ENCODE measurements around the gene AQP12B. TPM values are rescaled to one million over a fixed set of nuclear protein-coding genes. Genes with fewer than 3 reads are reported as not detected.
"Not testable (repeated sequence)": the region's sequence is repeated elsewhere in the genome, so short reads cannot be mapped to it uniquely, and the experiment has no call there.

AQP12B gene
- total RNA-seq, 1 donor from 2014 or later = not detected

GRCh38 chr2:240704651-240705050 lies 22.0 kb upstream of the AQP12B start:
- Mint-ChIP-seq H3K4me3 (no peak overlapping the region), H3K4me1 (peaks cover 14% of the 10 kb centered on the region), H3K27ac (no peak overlapping the region), H3K9me3 (peaks cover 7% of the 10 kb centered on the region), H3K36me3 (no peaks in the 10 kb centered on the region), H3K27me3 (ENCODE audit: low read depth) (peaks cover 9% of the 10 kb centered on the region)
- DNase-seq (ENCODE audit: low spot score in 2 of 2, unreplicated experiment in 2 of 2) = no peak
- no peak for TF ChIP-seq CTCF (IDR thresholded peaks at IDR 0.05; ENCODE audit: unreplicated experiment)

GRCh38 chr2:240703417-240704341 lies 21.0 kb upstream of the AQP12B start:
- H3K27me3 Mint-ChIP-seq (ENCODE audit: low read depth) = peaks cover 9% of the 10 kb centered on the region
- DNase-seq (ENCODE audit: low spot score in 2 of 2, unreplicated experiment in 2 of 2) = no peak
- no peak for TF ChIP-seq CTCF (IDR thresholded peaks at IDR 0.05; ENCODE audit: unreplicated experiment)
- no peak overlapping the region for H3K4me3 Mint-ChIP-seq
- no peaks in the 10 kb centered on the region for H3K36me3 Mint-ChIP-seq
- H3K9me3 Mint-ChIP-seq = peaks cover 3% of the 10 kb centered on the region
- H3K27ac Mint-ChIP-seq = no peak overlapping the region
- H3K4me1 Mint-ChIP-seq = peaks cover 14% of the 10 kb centered on the region

DNA sequence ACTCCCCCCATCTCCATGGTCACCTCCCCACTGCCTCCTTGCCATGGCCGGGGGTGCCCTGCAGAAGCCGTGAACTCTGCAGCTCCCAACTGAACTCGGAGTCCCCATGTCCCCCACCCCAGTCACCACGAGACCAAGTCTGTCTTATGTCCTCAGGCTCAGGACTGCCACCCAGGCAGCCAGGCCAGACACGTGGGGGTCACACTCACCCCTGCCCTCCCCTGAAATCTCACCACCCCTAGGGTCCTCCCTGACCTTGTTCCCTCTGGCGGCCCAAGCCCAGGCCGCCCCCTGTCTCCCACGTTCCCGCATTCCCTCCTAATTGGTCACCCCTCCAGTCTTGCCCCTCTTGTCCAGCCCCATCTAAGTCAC lies 19.9 kb upstream of the AQP12B start:
- H3K36me3 Mint-ChIP-seq = no peaks in the 10 kb centered on the region
- no peak for TF ChIP-seq CTCF (IDR thresholded peaks at IDR 0.05; ENCODE audit: unreplicated experiment)
- no peak overlapping the region for H3K4me3 Mint-ChIP-seq
- H3K4me1 Mint-ChIP-seq = peaks cover 8% of the 10 kb centered on the region
- no peaks in the 10 kb centered on the region for H3K9me3 Mint-ChIP-seq
- peaks cover 7% of the 10 kb centered on the region for H3K27me3 Mint-ChIP-seq (ENCODE audit: low read depth)
- no peak overlapping the region for H3K27ac Mint-ChIP-seq
- no peak for DNase-seq (ENCODE audit: low spot score in 2 of 2, unreplicated experiment in 2 of 2)

DNA sequence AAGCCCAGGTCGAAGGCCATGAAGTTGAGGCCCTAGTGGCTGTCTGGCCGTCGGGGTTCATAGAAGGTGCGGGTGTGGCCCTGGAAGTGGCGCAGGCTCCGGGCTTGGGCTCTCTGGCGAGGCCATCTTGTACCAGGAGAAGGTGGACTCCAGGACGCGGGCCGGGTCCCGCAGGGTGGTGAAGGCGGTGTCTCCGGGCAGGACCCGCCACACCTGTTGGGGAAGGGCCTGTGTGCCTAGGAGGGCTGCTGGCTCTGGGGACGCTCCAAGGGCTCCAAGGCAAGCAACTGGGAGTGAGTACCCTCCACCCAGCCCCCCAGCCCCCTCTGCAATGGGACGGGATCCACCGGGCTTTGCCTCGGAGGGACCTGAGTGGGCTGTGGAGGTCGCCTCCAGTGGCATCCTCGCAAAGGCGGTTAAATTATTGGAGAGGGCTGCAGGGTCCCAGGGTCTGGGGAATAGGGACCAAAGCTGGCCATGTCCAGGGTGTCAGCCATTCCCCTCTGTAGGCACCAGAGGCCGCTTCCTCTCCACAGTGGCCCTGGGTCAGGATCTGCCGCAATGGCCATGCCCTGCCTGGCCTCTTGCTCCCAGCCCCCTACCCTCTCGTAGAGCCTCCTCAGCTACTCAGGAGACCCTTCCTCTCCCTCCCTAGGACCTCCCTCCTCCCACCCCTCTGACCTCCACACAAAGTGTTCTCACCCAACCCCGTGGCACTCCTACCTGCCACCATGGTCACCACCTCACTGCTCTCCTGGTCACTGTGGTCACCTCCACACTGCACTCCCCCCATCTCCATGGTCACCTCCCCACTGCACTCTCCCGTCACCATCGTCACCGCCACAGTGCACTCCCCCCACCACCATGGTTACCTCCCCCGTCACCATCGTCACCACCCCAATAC lies 19.3 kb upstream of the AQP12B start:
- no peak for TF ChIP-seq CTCF (IDR thresholded peaks at IDR 0.05; ENCODE audit: unreplicated experiment)
- H3K36me3 Mint-ChIP-seq = no peaks in the 10 kb centered on the region
- H3K27ac Mint-ChIP-seq = no peak overlapping the region
- H3K4me3 Mint-ChIP-seq = no peak overlapping the region
- no peak for DNase-seq (ENCODE audit: low spot score in 2 of 2, unreplicated experiment in 2 of 2)
- H3K9me3 Mint-ChIP-seq = no peaks in the 10 kb centered on the region
- peaks cover 7% of the 10 kb centered on the region for H3K27me3 Mint-ChIP-seq (ENCODE audit: low read depth)
- H3K4me1 Mint-ChIP-seq = peaks cover 2% of the 10 kb centered on the region

GRCh38 chr2:240701091-240701735 lies 18.5 kb upstream of the AQP12B start:
- H3K4me1 Mint-ChIP-seq = no peaks in the 10 kb centered on the region
- DNase-seq (ENCODE audit: low spot score in 2 of 2, unreplicated experiment in 2 of 2) = no peak
- no peaks in the 10 kb centered on the region for H3K36me3 Mint-ChIP-seq
- H3K27me3 Mint-ChIP-seq (ENCODE audit: low read depth) = peaks cover 7% of the 10 kb centered on the region
- H3K9me3 Mint-ChIP-seq = no peaks in the 10 kb centered on the region
- H3K27ac Mint-ChIP-seq = no peak overlapping the region
- no peak for TF ChIP-seq CTCF (IDR thresholded peaks at IDR 0.05; ENCODE audit: unreplicated experiment)
- no peak overlapping the region for H3K4me3 Mint-ChIP-seq

DNA sequence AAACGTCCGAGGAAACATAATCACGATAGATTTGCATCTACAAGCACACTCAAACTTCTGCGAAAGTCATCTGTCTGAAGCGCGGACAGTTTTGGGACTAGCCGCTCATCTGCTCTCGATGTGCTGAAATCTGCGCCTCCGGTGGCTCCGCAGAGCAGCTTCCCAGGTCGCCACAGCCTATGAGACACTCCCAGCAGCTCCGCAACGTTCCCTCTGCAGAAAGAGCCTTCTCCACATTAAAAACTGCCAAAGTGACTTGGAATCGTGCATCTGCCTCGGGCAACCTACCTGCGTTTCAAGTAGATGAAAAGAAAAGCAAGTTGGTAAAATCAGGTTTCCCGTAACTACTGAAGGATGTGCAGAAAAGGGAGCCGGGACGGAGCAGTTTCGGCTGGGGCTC lies 17.9 kb upstream of the AQP12B start:
- not testable (repeated sequence) for H3K27ac Mint-ChIP-seq; H3K36me3 Mint-ChIP-seq; H3K4me1 Mint-ChIP-seq; H3K9me3 Mint-ChIP-seq; H3K4me3 Mint-ChIP-seq; H3K27me3 Mint-ChIP-seq (ENCODE audit: low read depth); DNase-seq (ENCODE audit: low spot score in 2 of 2, unreplicated experiment in 2 of 2)

DNA sequence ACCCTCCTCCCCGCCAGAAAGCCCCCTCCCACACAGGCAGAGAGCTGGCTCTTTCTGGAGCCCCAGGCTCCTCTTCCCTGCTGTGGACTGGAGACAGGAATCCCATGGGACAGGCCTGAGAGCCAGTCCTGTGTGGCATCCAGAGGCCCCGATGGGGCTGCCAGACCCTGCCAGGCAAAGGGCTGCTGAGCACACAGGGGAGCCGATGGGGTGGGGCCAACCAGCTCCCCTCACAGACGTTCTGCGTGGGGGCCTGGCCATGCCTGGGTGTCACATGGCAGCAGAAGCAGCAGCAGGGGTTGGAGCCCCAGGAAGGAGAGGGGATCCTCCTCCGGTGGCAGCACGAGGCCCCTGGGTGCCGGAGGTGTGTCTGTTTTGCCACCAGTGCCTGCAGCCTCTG lies 17.1 kb upstream of the AQP12B start:
- H3K27me3 Mint-ChIP-seq (ENCODE audit: low read depth); DNase-seq (ENCODE audit: low spot score in 2 of 2, unreplicated experiment in 2 of 2); H3K4me1 Mint-ChIP-seq; H3K36me3 Mint-ChIP-seq; H3K27ac Mint-ChIP-seq; H3K4me3 Mint-ChIP-seq; H3K9me3 Mint-ChIP-seq: not testable (repeated sequence)

GRCh38 chr2:240698852-240699561 lies 16.3 kb upstream of the AQP12B start:
- H3K27ac Mint-ChIP-seq; H3K9me3 Mint-ChIP-seq; H3K4me3 Mint-ChIP-seq; H3K36me3 Mint-ChIP-seq; H3K27me3 Mint-ChIP-seq (ENCODE audit: low read depth); DNase-seq (ENCODE audit: low spot score in 2 of 2, unreplicated experiment in 2 of 2); H3K4me1 Mint-ChIP-seq: not testable (repeated sequence)

Data from mesothelial cell of epicardium (in vitro differentiated cells).